Measurements from ENCODE around the gene OVAAL.
A peak's percentile ranks its signal among the peaks of the same experiment; 100 is the strongest.

Gene OVAAL

GRCh38 chr1:180609643-180610555 is 51.1 kb downstream of the OVAAL start:
- no peak for TF ChIP-seq CTCF (IDR thresholded peaks at IDR 0.05; ENCODE audit: low read depth, low read length)
- in situ Hi-C loops (cut with HindIII; ENCODE audit: low sequenced_read_pairs) = no loop called here
- H3K4me3 ChIP-seq (ENCODE audit: low read depth, low read length) = no peak overlapping the region
- DNase-seq (ENCODE audit: low read depth, low spot score) = no peak

- TF ChIP-seq CTCF (IDR thresholded peaks at IDR 0.05; ENCODE audit: low read depth, low read length) = no peak
- H3K4me3 ChIP-seq (ENCODE audit: low read depth, low read length) = no peak overlapping the region
- no peak for DNase-seq (ENCODE audit: low read depth, low spot score)
- in situ Hi-C loops (cut with HindIII; ENCODE audit: low sequenced_read_pairs) = no loop called here
These were observed 51.8 kb downstream of the OVAAL start for GRCh38 chr1:180610556-180611015.

GRCh38 chr1:180611016-180611930 is 52.5 kb downstream of the OVAAL start:
- DNase-seq (ENCODE audit: low read depth, low spot score) = no peak
- no peak for TF ChIP-seq CTCF (IDR thresholded peaks at IDR 0.05; ENCODE audit: low read depth, low read length)
- in situ Hi-C loops (cut with HindIII; ENCODE audit: low sequenced_read_pairs) = no loop called here
- H3K4me3 ChIP-seq (ENCODE audit: low read depth, low read length) = no peak overlapping the region

GRCh38 chr1:180612632-180613031 is 53.9 kb downstream of the OVAAL start:
- in situ Hi-C loops (cut with HindIII; ENCODE audit: low sequenced_read_pairs) = no loop called here
- no peak overlapping the region for H3K4me3 ChIP-seq (ENCODE audit: low read depth, low read length)
- no peak for DNase-seq (ENCODE audit: low read depth, low spot score)
- TF ChIP-seq CTCF (IDR thresholded peaks at IDR 0.05; ENCODE audit: low read depth, low read length) = no peak

GRCh38 chr1:180614730-180615129 is 56.0 kb downstream of the OVAAL start:
- TF ChIP-seq CTCF (IDR thresholded peaks at IDR 0.05; ENCODE audit: low read depth, low read length) = no peak
- H3K4me3 ChIP-seq (ENCODE audit: low read depth, low read length) = no peak overlapping the region
- in situ Hi-C loops (cut with HindIII; ENCODE audit: low sequenced_read_pairs) = no loop called here
- peak; percentile 65 for DNase-seq (ENCODE audit: low read depth, low spot score)

- DNase-seq (ENCODE audit: low read depth, low spot score) = no peak
- no peak overlapping the region for H3K4me3 ChIP-seq (ENCODE audit: low read depth, low read length)
- in situ Hi-C loops (cut with HindIII; ENCODE audit: low sequenced_read_pairs) = no loop called here
- no peak for TF ChIP-seq CTCF (IDR thresholded peaks at IDR 0.05; ENCODE audit: low read depth, low read length)
These were observed 56.9 kb downstream of the OVAAL start for GRCh38 chr1:180615493-180616290.

All from astrocyte of the spinal cord (primary cell).